ENCODE data around the gene AARS2. TPM values are rescaled to one million over a fixed set of nuclear protein-coding genes. Genes with fewer than 3 reads are reported as not detected.

The AARS2 gene
- total RNA-seq, 2 donors from 2014 or later: 6.5 to 7.4 TPM

DNA sequence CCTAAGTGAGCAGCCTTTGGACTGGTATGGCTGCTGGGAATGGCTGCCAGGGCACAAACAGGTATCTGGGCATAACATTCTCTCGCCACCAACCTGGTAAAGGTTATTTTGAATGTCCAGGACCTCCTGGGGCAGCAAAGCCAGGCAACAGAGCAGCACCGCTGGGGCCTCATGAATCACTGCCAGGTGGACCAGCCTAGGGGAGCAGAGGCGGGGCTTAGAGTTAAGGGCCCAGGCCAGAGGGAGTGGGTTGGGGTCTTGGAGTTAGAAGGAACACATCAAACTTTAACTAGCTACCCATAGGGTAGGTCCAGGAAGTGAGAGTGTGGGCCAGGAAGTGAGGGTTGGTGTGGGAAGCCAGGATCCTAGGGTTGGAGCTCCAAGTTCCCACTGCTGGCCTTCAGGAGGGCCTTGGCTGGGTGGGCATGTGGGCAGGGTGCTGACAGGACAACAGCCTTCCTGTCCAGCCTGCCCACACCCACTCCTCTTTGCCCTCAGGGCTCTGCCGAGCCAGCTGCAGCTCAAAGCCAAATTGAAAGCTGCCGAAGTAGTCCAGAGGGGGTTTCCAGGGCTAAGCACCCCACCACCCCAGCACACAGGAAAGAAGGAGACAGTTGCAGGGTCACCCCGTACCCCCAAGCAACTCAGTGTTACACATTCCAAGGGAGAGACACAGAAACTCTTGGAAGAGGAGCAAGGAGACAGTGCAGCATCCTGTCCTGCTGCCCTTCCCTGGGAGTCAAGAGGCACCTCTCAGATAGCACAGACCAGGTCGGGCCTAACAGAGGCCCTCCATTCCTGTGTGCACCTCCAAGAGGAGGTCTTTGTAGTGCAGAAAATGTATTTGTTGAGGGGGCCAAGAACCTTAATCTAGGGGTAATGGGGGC, 50.4 kb downstream of the AARS2 start:
- H3K27ac ChIP-seq: no peak overlapping the region
- H3K4me3 ChIP-seq: peak overlapping the region in 1 of 2 donors; percentile 82
- TF ChIP-seq, protein P1, sequence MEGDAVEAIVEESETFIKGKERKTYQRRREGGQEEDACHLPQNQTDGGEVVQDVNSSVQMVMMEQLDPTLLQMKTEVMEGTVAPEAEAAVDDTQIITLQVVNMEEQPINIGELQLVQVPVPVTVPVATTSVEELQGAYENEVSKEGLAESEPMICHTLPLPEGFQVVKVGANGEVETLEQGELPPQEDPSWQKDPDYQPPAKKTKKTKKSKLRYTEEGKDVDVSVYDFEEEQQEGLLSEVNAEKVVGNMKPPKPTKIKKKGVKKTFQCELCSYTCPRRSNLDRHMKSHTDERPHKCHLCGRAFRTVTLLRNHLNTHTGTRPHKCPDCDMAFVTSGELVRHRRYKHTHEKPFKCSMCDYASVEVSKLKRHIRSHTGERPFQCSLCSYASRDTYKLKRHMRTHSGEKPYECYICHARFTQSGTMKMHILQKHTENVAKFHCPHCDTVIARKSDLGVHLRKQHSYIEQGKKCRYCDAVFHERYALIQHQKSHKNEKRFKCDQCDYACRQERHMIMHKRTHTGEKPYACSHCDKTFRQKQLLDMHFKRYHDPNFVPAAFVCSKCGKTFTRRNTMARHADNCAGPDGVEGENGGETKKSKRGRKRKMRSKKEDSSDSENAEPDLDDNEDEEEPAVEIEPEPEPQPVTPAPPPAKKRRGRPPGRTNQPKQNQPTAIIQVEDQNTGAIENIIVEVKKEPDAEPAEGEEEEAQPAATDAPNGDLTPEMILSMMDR (IDR thresholded peaks at IDR 0.05): no peak
- no peaks in the 10 kb centered on the region for H3K9me3 ChIP-seq
- H3K4me1 ChIP-seq: peaks cover 0 to 32% of the 10 kb centered on the region in 2 donors
- DNase-seq (ENCODE audit: low spot score): no peak
- no peaks in the 10 kb centered on the region for H3K36me3 ChIP-seq
- no peaks in the 10 kb centered on the region for H3K27me3 ChIP-seq

DNA sequence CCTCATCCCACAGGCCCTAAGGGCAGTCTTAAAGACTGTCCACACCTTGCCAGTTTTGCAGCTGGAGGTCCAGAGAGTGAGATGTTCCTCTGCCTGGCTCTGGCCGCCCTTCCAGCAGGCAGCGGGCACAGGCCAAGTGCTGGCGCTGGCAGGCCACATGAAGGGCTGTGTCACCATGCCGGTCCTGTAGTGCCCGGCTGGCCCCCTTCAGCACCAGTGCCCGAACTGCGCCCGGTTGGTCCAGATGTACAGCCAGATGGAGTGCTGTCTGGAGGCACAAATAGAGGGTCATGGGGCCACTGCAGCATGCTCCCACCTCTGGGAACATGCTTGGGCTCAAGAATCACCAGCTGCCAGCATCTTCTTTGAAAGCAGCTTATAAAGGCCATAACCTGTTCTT, 51.6 kb downstream of the AARS2 start:
- no peak for DNase-seq (ENCODE audit: low spot score)
- Histone ChIP-seq H3K27me3 (no peaks in the 10 kb centered on the region), H3K36me3 (no peaks in the 10 kb centered on the region), H3K4me3 (no peak overlapping the region), H3K9me3 (no peaks in the 10 kb centered on the region), H3K27ac (no peak overlapping the region), H3K4me1 (peaks cover 0 to 37% of the 10 kb centered on the region in 2 donors)
- TF ChIP-seq, protein P1 (IDR thresholded peaks at IDR 0.05): no peak

GRCh38 chr6:44260451-44261297, 52.5 kb downstream of the AARS2 start:
- no peak for DNase-seq (ENCODE audit: low spot score)
- peaks cover 0 to 45% of the 10 kb centered on the region in 2 donors for H3K4me1 ChIP-seq
- TF ChIP-seq, protein P1 (IDR thresholded peaks at IDR 0.05): no peak

GRCh38 chr6:44260011-44260410, 53.1 kb downstream of the AARS2 start:
- H3K4me3 ChIP-seq: no peak overlapping the region
- no peak overlapping the region for H3K27ac ChIP-seq
- H3K36me3 ChIP-seq: peaks cover 5% of the 10 kb centered on the region
- H3K9me3 ChIP-seq: no peaks in the 10 kb centered on the region
- TF ChIP-seq, protein P1 (IDR thresholded peaks at IDR 0.05): no peak
- DNase-seq (ENCODE audit: low spot score): no peak
- no peaks in the 10 kb centered on the region for H3K27me3 ChIP-seq
- H3K4me1 ChIP-seq: peaks cover 0 to 45% of the 10 kb centered on the region in 2 donors

More at GRCh38 chr6:44260451-44261297, 52.5 kb downstream of the AARS2 start:
- Histone ChIP-seq H3K9me3 (no peaks in the 10 kb centered on the region), H3K36me3 (no peaks in the 10 kb centered on the region), H3K27ac (no peak overlapping the region), H3K4me3 (no peak overlapping the region), H3K27me3 (no peaks in the 10 kb centered on the region)

DNA sequence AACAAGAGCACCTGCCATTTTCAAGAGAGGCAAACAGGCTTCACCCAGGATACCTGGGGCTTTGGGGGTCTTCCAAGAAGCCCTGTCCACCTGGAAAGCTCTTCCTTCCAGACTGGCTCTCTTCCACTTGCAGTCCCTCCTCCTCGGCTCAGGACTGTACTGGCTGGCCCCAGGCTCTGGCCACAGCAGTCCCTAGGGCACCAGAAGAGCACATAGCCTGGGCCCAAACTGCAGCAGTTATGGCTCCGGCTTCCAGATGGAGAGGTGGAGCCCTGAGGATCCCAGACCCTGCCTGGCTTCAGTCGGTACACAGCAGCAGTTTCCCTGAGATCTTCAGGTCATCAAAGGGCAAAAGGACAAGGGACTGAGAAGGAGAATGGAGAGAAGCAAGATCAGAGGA, 54.2 kb downstream of the AARS2 start:
- Histone ChIP-seq H3K27ac (no peak overlapping the region), H3K9me3 (no peaks in the 10 kb centered on the region), H3K4me1 (peaks cover 0 to 37% of the 10 kb centered on the region in 2 donors), H3K36me3 (peaks cover 16% of the 10 kb centered on the region), H3K4me3 (no peak overlapping the region), H3K27me3 (no peaks in the 10 kb centered on the region)
- DNase-seq (ENCODE audit: low spot score): no peak
- TF ChIP-seq, protein P1 (IDR thresholded peaks at IDR 0.05): no peak

Data from right atrium auricular region (tissue), 2 donors.